T-helper 1 cell (primary cell): Measurements from ENCODE around the gene SHB.

Experiments
- DNase-seq, 5 donors: peaks; one replicate each; pipeline ENCODE4 v3.0.0-alpha.2; 2012 to 2020

SHB gene

GRCh38 chr9:38022203-38022895 is 46.7 kb downstream of the SHB start:
- no peak for DNase-seq

GRCh38 chr9:38020151-38021076 is 48.6 kb downstream of the SHB start:
- DNase-seq, result no peak

- DNase-seq, result no peak
Measured at GRCh38 chr9:38019731-38020130, 49.3 kb downstream of the SHB start.

GRCh38 chr9:38018958-38019602 is 49.9 kb downstream of the SHB start:
- DNase-seq, result no peak

GRCh38 chr9:38018241-38018957 is 50.6 kb downstream of the SHB start:
- DNase-seq, result no peak

- DNase-seq, result no peak
Measured at GRCh38 chr9:38017885-38018186, 51.2 kb downstream of the SHB start.

GRCh38 chr9:38017149-38017884 is 51.7 kb downstream of the SHB start:
- no peak for DNase-seq

- no peak for DNase-seq
Measured at GRCh38 chr9:38016375-38017135, 52.5 kb downstream of the SHB start.

- no peak for DNase-seq
Measured at GRCh38 chr9:38015906-38016305, 53.1 kb downstream of the SHB start.

- DNase-seq, result no peak
Measured at GRCh38 chr9:38015266-38015665, 53.8 kb downstream of the SHB start.

- DNase-seq, result no peak
Measured at GRCh38 chr9:38012767-38013450, 56.1 kb downstream of the SHB start.

- no peak for DNase-seq
Measured at GRCh38 chr9:38011991-38012390, 57.0 kb downstream of the SHB start.

GRCh38 chr9:38010918-38011704 is 57.9 kb downstream of the SHB start:
- no peak for DNase-seq

- DNase-seq, result no peak
Measured at GRCh38 chr9:38009990-38010389, 59.0 kb downstream of the SHB start.

GRCh38 chr9:38009035-38009501 is 60.0 kb downstream of the SHB start:
- DNase-seq, result no peak

GRCh38 chr9:38008168-38009034 is 60.6 kb downstream of the SHB start:
- DNase-seq, result no peak

GRCh38 chr9:38007016-38007415 is 62.0 kb downstream of the SHB start:
- no peak for DNase-seq

- no peak for DNase-seq
Measured at GRCh38 chr9:38006163-38006562, 62.9 kb downstream of the SHB start.
